Retinal pigment epithelial cell (primary cell): ENCODE measurements around the gene MGLL.

Source experiments
- DNase-seq: peaks from one replicate; pipeline ENCODE4 v3.0.0-alpha.2; 2010; ENCODE audit warnings: low read depth
- H3K4me3 ChIP-seq: 2 replicates; pipeline ENCODE4 v1.5.1; 2011; ENCODE audit warnings: mild to moderate bottlenecking, low read length, control low read depth, moderate library complexity
- TF ChIP-seq, protein P1 (sequence below): conservative IDR thresholded peaks from 2 replicates; pipeline ENCODE4 v1.5.1; 2011; ENCODE audit warnings: low read depth, low read length, control low read depth, inconsistent platforms

The MGLL gene

GRCh38 chr3:127679534-127680145 lies 142.7 kb downstream of the MGLL start:
- no peak overlapping the region for H3K4me3 ChIP-seq
- TF ChIP-seq, protein P1, sequence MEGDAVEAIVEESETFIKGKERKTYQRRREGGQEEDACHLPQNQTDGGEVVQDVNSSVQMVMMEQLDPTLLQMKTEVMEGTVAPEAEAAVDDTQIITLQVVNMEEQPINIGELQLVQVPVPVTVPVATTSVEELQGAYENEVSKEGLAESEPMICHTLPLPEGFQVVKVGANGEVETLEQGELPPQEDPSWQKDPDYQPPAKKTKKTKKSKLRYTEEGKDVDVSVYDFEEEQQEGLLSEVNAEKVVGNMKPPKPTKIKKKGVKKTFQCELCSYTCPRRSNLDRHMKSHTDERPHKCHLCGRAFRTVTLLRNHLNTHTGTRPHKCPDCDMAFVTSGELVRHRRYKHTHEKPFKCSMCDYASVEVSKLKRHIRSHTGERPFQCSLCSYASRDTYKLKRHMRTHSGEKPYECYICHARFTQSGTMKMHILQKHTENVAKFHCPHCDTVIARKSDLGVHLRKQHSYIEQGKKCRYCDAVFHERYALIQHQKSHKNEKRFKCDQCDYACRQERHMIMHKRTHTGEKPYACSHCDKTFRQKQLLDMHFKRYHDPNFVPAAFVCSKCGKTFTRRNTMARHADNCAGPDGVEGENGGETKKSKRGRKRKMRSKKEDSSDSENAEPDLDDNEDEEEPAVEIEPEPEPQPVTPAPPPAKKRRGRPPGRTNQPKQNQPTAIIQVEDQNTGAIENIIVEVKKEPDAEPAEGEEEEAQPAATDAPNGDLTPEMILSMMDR = peak; percentile 30
- DNase-seq = no peak

DNA sequence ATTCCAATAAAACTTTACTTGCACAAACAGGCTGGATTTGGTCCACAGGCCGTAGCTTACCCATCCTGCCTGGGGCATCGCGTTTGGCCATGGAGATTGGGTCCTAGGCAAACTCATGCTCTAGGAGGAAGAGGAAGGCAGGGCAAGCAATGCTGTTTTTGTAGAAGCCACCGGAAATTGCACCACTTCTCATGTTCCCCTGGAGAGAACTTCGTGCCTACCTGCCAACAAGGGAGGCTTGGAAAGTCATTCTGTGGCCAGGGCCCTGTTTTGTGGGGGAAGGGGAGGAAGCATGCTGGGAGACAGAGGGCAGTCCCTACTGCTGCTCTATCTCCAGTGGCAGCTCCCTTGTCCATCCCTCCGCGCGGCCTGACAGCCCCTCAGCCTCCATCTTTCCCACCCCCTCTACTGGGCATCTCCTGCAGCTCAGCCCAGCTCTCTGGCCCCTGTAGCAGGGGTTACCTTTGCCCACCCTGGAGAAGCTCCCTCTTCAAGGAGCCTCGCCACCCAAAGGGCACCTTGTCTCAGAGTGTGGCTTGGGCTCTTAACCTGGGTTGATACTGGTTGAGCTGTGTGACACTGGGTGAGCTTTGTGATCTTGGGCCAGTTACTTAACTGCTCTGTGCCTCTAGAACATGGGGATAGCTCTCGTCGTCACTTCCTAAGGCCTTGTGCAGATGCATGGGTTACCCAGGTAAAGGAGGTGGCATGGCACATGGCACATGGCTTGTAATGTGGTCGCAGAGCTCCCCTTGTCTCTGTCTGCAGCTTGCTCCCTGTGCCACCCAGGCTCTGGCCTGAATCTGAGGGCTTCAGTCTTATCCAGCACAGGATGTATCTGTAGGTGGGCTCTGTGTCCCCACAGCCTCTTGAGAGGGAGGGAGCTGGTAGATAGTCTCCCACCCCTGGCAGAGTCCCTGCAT lies 143.4 kb downstream of the MGLL start:
- TF ChIP-seq, protein P1 = no peak
- no peak for DNase-seq
- H3K4me3 ChIP-seq = no peak overlapping the region

DNA sequence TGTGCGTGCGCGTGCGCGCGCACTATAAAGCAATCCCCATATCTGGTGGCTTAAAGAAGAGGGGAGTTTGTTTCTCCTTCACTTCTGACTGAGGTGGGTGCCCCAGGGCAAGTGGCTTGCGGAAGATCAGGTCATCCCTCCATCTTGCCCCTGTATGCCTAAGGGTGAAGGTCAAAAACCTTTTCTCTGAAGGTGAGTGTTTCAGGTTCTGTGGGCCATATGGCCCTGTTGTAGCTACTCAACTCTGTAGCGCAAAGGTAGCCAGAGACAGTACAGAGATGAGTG lies 144.1 kb downstream of the MGLL start:
- no peak for DNase-seq
- TF ChIP-seq, protein P1 = no peak
- H3K4me3 ChIP-seq = no peak overlapping the region

DNA sequence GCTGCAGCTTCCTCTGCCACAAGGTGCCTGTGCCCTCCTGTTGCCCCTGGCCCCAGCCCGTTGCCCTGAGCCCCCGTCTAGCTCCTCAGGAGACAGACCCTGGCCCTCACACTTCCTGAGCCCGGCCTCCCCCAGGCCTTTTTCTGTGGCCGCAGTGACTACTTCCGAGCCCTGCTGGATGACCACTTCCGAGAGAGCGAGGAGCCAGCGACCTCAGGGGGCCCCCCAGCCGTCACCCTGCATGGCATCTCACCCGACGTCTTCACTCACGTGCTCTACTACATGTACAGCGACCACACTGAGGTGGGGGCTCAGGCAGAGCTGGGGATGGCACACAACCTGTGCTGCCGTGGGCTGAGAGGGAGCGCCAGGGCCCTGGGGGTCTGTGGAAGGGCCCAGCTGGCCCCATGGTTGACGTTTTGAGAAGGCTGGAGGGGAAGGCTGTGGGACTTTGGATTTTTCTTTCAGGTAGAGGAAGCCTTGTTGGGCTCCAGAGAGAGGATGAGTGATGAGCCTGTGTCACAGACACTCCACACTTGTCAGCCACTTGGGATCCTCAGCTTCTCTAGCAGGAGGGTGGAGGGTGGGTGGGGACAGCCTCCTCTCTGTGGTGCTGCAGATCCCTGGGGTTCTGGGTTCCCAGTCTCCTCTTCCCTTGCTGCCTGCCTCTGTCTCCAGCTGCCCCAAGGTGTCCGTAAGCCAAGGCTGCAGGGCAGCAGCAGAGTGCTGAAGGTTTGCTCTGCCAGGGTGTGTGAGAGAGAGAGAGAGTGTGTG lies 144.6 kb downstream of the MGLL start:
- no peak overlapping the region for H3K4me3 ChIP-seq
- DNase-seq = no peak
- TF ChIP-seq, protein P1 = no peak

DNA sequence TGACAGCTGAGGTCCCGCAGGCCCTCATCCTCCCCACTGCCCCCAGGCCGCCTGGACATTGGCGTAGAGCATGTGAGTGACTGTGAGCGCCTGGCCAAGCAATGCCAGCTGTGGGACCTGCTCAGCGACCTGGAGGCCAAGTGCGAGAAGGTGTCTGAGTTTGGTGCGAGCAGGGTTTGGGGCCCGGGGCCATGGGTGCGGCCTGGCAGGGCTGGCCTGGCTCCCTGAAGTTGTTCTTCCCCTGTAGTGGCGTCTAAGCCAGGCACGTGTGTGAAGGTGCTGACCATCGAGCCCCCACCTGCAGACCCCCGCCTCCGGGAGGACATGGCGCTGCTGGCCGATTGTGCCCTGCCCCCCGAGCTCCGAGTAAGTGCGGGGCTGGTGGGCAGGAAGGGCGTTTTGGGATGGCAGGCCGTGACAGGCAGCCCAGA lies 145.4 kb downstream of the MGLL start:
- TF ChIP-seq, protein P1 = no peak
- H3K4me3 ChIP-seq = no peak overlapping the region
- no peak for DNase-seq

DNA sequence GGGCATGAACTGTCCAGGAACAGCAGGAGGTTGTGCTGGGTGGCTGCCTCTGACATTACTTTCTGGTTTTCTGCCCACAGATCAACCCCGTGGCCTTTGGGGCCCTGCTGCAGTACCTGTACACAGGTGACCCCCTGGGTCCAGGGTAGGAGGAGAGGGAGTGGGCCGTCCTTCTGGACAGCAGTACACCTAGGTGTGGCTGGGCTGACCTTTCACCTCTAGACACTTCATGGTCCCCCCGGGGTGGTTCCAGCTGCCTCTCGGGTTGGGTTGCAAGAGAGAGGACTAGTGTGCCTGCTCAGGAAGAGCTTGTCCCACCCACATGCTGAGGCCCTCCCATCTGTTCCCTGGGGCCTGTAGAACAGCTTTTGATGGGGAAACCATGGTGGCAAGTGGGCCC lies 145.9 kb downstream of the MGLL start:
- TF ChIP-seq, protein P1 = no peak
- DNase-seq = no peak

More for the DNA sequence above, 145.9 kb downstream of the MGLL start:
- H3K4me3 ChIP-seq = no peak overlapping the region
